ENCODE results near the gene ATCAY. TPM values are rescaled to one million over a fixed set of nuclear protein-coding genes. Genes with fewer than 3 reads are reported as not detected.

ATCAY gene
- total RNA-seq, 1 donor: not detected

- TF ChIP-seq CTCF (IDR thresholded peaks at IDR 0.05; ENCODE audit: insufficient read depth, low read length): no peak
- no peak overlapping the region for H3K4me3 ChIP-seq (ENCODE audit: low read depth, low read length)
- no peak for DNase-seq (ENCODE audit: low read depth)
Observed at GRCh38 chr19:3975144-3975543, 94.7 kb downstream of the ATCAY start.

- H3K4me3 ChIP-seq (ENCODE audit: low read depth, low read length): no peak overlapping the region
- DNase-seq (ENCODE audit: low read depth): no peak
- no peak for TF ChIP-seq CTCF (IDR thresholded peaks at IDR 0.05; ENCODE audit: insufficient read depth, low read length)
Observed at GRCh38 chr19:3975637-3976087, 95.2 kb downstream of the ATCAY start.

- no peak for TF ChIP-seq CTCF (IDR thresholded peaks at IDR 0.05; ENCODE audit: insufficient read depth, low read length)
- no peak overlapping the region for H3K4me3 ChIP-seq (ENCODE audit: low read depth, low read length)
- DNase-seq (ENCODE audit: low read depth): no peak
Observed at GRCh38 chr19:3976495-3977241, 96.2 kb downstream of the ATCAY start.

Small RNAs within 50 kb of the gene (small RNA-seq; reads per million reads assigned to genes)
- gene RN7SL202P: not detected

Other genes with a start within 250 kb of the ATCAY start
- gene PIP5K1C, start 180.2 kb upstream of the ATCAY start, total RNA-seq (ENCODE audit: low replicate concordance): 12.8 and 32.2 TPM in 2 replicates
- not detected in 2 replicates for gene TJP3, start 172.3 kb upstream of the ATCAY start, total RNA-seq (ENCODE audit: low replicate concordance)
- 15.5 and 39.5 TPM in 2 replicates for gene APBA3, start 119.0 kb upstream of the ATCAY start, total RNA-seq (ENCODE audit: low replicate concordance)
- 38.8 and 60.5 TPM in 2 replicates for gene MRPL54, start 118.0 kb upstream of the ATCAY start, total RNA-seq (ENCODE audit: low replicate concordance)
- not detected in 2 replicates for gene RAX2, start 108.5 kb upstream of the ATCAY start, total RNA-seq (ENCODE audit: low replicate concordance)
- gene MATK, start 94.3 kb upstream of the ATCAY start, total RNA-seq (ENCODE audit: low replicate concordance): not detected in 2 replicates
- not detected in 2 replicates for gene ZFR2, start 11.6 kb upstream of the ATCAY start, total RNA-seq (ENCODE audit: low replicate concordance)
- gene NMRK2, start 52.4 kb downstream of the ATCAY start, total RNA-seq (ENCODE audit: low replicate concordance): not detected in 2 replicates
- gene DAPK3, start 90.4 kb downstream of the ATCAY start, total RNA-seq (ENCODE audit: low replicate concordance): 64.7 and 82.8 TPM in 2 replicates
- 1,127 and 1,964 TPM in 2 replicates for gene EEF2, start 104.8 kb downstream of the ATCAY start, total RNA-seq (ENCODE audit: low replicate concordance)
- gene PIAS4, start 127.1 kb downstream of the ATCAY start, total RNA-seq (ENCODE audit: low replicate concordance): 21.5 and 23.8 TPM in 2 replicates
- 23.5 and 31.6 TPM in 2 replicates for gene ZBTB7A, start 186.2 kb downstream of the ATCAY start, total RNA-seq (ENCODE audit: low replicate concordance)
- 177 and 215 TPM in 2 replicates for gene MAP2K2, start 243.4 kb downstream of the ATCAY start, total RNA-seq (ENCODE audit: low replicate concordance)